ENCODE data around the gene ATAD2B.
"Not testable (repeated sequence)": the region's sequence is repeated elsewhere in the genome, so short reads cannot be mapped to it uniquely, and the experiment has no call there.

The ATAD2B gene

DNA sequence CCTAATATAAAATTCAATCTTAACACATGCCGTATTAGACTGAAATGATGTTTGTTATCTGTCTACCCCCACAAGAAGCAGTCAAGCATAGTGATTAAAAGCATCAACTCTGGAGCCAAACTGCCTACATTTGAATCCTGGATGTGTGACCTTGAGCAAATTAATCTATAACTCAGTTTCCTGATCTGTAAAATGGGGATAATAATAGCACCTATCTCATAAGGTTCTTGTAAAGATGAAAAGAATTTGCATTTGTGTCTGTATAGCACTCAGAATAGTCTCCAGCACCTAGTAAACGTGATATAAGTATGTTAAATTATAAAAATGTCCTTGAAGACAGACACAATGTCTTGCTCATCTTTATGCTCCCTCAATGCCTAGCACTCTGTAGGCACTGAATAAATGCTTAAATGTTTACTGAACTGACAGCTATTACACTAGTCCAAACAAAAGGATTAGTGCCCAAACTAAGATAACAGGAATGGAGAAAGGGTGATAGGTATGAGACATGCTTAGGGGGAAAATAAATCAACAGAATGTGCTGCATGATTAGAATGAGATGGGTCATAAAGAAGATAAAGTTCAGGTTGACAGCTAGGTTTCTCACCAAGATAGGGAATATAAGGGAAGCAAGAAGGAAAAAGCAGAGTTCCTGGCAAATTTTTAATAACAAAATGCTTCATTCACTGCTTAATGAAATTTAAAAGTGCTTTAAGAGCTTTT is 180.6 kb downstream of the ATAD2B start:
- DNase-seq (ENCODE audit: low read depth in 2 of 2): no peak

- no peak for DNase-seq (ENCODE audit: low read depth in 2 of 2)
These were observed 181.2 kb downstream of the ATAD2B start for GRCh38 chr2:23745726-23746105.

DNA sequence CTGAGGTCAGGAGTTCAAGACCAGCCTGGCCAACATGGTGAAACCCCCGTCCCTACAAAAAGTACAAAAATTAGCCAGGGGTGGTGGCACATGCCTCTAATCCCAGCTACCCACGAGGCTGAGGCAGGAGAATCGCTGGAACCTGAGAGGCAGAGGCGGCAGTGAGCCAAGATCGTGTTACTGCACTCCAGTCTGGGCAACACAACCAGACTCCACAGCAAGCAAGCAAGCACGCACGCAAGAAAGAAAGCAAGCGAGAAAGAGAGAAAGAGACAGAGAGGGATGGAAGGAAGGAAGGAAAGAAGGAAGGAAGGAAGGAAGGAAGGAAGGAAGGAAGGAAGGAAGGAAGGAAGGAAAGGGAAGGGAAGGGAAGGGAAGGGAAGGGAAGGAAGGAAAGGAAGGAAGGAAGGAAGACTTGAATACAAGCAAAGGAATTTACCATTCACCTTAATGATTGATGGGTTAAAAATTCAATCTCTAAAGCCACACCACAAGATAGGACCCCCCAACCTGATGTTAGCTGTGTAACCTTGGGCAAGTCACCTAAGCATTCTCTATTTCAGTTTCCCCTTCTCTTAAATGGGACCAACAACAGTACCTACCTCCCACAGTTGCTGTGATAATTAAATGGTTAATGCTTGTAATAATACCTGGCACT is 181.7 kb downstream of the ATAD2B start:
- no peak for DNase-seq (ENCODE audit: low read depth in 2 of 2)

GRCh38 chr2:23736783-23737182 is 190.1 kb downstream of the ATAD2B start:
- not testable (repeated sequence) for DNase-seq (ENCODE audit: low read depth in 2 of 2)

DNA sequence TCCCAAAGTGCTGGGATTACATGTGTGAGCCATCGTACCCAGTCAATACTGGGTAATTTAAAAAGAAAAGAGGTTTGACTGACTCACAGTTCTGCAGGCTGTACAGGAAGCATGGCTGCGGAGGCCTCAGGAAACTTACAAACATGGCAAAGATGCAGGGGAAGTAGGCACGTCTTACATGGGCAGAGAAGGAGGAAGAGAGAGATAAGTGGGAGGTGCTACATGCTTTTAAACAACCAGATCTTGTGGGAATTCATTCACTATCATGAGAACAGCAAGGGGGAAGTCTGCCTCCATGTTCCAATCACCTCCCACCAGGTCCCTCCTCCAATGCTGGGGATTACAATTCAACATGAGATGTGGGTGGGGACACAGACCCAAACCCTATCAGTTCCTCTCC is 192.5 kb downstream of the ATAD2B start:
- no peak for DNase-seq (ENCODE audit: low read depth in 2 of 2)

DNA sequence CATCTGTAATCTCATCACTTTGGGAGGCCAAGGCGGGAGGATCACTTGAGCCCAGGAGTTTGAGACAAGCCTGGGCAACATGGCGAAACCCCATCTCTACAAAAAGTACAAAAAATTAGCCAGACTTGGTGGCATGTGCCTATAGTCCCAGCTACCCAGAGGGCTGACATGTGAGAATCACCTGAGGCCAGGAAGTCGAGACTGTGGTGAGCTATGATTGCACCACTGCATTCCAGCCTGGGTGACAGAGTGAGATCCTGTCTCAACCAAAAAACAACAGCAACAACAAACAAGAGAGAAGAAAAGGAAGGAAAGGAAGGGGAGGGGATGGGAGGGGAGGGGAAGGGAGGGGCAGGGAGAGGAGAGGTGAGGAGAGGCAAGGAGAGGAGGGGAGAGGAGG is 203.9 kb downstream of the ATAD2B start:
- not testable (repeated sequence) for DNase-seq (ENCODE audit: low read depth in 2 of 2)

DNA sequence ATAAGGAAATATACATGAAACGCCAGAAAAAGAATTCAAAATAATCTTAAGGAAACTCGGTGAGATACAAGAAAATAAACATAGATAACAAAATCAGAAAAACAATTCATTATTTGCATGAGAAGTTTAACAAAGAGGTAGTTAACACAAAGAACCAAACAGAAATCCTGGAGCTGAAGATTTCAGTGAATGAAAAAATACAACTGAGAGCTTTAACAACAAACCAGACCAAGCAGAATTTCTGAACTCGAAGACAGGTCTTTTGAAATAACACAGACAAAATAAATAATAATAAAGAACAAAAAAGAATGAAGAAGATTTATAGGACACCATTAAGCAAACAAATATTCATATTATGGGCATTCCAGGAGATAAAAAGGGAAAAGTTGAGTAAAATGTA is 204.7 kb downstream of the ATAD2B start:
- DNase-seq (ENCODE audit: low read depth in 2 of 2): no peak

DNA sequence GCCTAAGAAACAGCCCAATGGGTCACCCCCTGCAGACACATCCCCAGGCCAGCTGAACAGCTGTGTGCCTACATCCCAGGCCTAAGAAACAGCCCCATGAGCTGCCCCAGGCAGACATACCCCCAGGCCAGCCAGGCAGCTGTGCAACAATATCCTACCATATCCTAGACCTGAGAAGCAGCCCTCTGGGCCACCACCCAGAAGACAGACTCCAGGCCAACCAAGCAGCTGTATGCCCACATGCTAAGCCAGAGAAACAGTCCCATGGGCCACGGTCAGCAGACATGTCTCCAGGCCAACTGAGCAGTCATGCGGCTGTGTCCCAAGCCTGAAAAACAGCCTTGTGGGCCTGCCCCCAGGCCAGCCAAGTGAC is 205.5 kb downstream of the ATAD2B start:
- DNase-seq (ENCODE audit: low read depth in 2 of 2): no peak

GRCh38 chr2:23720705-23721453 is 206.0 kb downstream of the ATAD2B start:
- no peak for DNase-seq (ENCODE audit: low read depth in 2 of 2)

DNA sequence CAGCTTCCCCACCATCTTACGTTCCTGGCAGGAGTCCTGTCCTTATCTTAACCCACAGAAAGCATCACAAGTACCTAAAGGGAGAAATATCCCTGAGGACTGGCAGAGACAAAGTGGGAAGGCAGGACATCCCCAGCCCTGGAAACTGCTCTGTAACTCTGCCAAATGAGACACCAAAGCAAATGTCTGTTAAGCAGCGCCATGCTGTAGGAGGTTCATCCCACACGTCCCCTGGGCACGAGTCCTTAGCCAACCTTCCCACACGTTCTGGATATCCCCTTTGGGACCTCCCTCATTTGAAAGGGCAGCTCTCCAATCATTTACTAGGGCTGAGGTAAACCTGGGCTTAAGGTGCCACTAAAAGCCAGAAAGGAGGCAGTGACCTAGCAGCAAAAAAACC is 207.2 kb downstream of the ATAD2B start:
- no peak for DNase-seq (ENCODE audit: low read depth in 2 of 2)

DNA sequence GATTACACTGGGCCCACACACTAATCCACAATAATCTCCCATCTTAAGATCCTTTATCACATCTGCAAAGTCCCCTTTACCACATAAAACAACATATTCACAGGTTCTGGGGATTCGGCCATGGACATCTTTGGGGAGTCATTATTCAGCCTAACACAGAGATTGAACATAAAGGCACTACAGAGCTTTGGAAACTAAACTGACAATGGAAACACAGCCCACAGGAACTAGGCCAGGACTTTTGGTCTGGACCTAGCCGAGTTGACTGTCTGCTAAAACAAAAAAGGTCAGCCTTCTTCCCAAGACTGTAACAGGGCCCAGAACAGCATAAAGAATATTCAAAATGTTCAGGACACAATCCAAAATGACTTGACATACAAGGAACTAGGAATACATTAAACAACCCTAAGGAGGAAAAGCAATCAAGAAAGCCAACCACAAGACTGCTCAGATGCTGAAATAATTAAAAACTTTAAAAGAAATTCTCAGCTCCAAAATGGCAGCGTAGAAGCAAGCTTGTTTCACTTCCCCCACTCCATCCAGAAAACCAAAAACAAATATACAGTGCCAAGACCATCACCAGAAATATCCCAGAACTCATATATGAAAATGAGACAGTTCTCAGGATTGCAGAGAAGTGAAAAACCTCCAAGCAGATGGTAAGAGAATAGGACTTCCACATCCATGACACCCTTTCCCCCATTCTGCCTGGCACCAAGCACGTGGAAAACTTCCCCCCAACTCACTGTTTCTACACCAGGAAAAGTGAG is 207.8 kb downstream of the ATAD2B start:
- DNase-seq (ENCODE audit: low read depth in 2 of 2): no peak

DNA sequence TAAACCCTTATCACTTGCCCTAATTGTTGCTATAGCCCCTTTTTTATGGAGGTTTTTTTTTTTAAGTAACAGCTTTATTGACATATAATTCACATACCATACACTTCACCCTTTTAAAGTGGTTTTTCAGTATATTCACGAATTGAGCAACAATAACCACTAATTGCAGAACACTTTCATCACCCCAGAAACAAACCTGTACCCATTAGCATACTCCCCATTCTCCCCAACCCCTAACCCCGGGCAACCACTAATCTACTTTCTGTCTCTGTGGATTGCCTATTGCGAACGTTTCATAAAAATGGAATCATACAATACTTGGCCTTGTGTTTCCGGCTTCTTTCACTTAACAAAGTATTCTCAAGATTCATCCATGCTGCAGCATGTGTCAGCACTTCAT is 213.6 kb downstream of the ATAD2B start:
- DNase-seq (ENCODE audit: low read depth in 2 of 2): no peak

DNA sequence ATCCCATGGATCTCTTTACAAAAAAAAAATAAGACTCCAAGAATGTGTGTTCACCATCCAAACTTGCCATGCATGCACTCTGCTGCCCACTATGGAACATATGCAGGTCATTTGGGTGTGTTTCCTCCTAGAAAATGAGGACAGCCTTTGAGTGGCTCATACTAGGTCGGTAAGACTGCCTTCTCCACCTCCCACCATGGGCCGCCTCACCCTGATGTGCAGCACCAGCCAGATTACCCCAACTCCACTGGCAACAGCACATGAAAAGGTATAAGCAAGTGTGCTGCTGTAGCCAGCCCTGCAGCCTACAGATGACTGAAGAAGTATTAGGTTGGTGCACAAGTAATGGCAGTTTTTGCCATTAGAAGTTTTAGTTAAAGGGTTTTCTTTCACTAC is 214.2 kb downstream of the ATAD2B start:
- no peak for DNase-seq (ENCODE audit: low read depth in 2 of 2)

DNA sequence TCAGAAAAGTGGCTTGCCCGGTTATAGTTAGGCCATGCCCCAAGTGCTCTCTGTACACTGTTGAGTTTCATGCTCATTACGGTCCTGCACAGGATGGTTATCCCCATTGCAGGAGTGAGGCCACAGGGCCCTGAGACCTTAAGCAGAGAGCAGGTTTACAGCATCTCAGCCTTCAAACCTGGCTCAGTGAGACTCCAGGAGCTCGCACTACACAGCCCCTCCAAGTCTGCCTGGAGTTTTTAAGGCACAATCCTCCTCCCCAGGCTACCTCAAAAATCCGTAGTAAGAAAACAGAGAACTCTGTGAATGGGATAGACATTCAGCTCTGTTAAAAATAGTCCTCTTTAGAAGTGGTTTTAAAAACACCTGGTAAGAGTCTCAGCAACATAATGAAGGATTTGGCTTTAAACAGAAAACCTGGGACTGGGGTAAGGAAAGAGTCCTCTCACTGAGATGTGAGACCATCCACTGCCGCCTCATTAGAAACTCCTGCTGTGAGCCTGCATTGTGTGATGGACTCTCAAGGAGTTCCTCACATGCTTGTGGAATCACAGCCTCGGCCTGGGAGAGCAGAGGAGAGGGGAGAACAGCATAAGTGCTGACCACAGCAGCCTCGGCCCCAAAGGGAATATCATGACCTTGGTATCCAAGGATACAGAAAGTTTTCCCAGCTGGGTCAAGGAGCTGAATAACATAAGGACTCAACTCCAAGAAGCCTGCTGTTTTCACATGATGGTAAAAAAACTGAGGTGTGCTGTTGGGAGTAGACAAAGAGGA is 214.8 kb downstream of the ATAD2B start:
- DNase-seq (ENCODE audit: low read depth in 2 of 2): no peak

DNA sequence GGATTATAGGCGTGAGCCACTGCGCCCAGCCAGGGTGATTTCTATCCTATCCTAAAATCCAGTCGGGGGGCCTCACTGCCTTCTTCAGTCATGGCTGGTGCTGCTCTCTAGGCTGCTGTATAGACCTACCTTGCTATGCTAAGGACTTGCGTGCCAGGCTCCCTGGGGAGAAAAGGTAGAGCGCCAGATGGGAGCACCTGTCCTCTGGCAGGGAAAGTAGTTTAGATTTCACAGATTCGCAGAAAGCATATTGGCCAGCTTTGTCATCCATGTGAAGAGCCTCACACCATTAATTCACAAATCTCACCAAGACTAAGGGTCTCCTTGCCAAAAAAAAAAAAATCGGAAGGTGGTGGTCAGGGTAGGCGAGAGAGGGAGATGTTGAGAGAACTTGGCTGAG is 217.6 kb downstream of the ATAD2B start:
- DNase-seq (ENCODE audit: low read depth in 2 of 2): no peak

GRCh38 chr2:23708771-23709170 is 218.2 kb downstream of the ATAD2B start:
- DNase-seq (ENCODE audit: low read depth in 2 of 2): no peak

DNA sequence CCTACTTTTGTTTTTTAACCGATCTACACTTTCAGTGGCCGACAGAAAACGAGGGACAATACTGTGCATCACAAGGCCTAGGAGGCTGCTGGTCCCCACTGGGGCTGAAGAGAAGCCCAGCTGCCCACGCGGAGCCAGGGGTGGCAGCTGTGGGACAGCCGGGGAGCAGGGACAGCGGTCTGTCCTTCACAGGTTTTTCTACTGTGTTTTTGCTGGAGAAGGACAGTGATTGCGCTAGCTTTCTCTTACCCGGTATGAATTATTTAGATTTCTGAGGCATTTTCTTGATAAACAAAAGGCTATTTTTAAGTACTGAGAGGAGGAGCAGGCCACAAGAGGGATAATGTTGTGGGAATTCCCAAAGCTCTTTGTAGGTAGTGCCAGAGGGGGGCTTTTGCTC is 219.8 kb downstream of the ATAD2B start:
- DNase-seq (ENCODE audit: low read depth in 2 of 2): no peak

- no peak for DNase-seq (ENCODE audit: low read depth in 2 of 2)
These were observed 220.3 kb downstream of the ATAD2B start for GRCh38 chr2:23706613-23707078.

GRCh38 chr2:23705771-23706612 is 220.9 kb downstream of the ATAD2B start:
- no peak for DNase-seq (ENCODE audit: low read depth in 2 of 2)

GRCh38 chr2:23703583-23704385 is 223.1 kb downstream of the ATAD2B start:
- DNase-seq (ENCODE audit: low read depth in 2 of 2): no peak
